Measurements from ENCODE around the gene BCAN.

- no peak for TF ChIP-seq POLR2A (IDR thresholded peaks at IDR 0.05)
- TF ChIP-seq, protein P1, sequence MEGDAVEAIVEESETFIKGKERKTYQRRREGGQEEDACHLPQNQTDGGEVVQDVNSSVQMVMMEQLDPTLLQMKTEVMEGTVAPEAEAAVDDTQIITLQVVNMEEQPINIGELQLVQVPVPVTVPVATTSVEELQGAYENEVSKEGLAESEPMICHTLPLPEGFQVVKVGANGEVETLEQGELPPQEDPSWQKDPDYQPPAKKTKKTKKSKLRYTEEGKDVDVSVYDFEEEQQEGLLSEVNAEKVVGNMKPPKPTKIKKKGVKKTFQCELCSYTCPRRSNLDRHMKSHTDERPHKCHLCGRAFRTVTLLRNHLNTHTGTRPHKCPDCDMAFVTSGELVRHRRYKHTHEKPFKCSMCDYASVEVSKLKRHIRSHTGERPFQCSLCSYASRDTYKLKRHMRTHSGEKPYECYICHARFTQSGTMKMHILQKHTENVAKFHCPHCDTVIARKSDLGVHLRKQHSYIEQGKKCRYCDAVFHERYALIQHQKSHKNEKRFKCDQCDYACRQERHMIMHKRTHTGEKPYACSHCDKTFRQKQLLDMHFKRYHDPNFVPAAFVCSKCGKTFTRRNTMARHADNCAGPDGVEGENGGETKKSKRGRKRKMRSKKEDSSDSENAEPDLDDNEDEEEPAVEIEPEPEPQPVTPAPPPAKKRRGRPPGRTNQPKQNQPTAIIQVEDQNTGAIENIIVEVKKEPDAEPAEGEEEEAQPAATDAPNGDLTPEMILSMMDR (IDR thresholded peaks at IDR 0.05 in 8 of 11, conservative IDR thresholded peaks at IDR 0.05 in 3 of 11): no peak
Measured at GRCh38 chr1:156700736-156701531, 59.0 kb downstream of the BCAN start.

All from spleen (tissue), 7 donors.